Hepatocyte (in vitro differentiated cells): ENCODE results near the gene EGFL8. TPM values are rescaled to one million over a fixed set of nuclear protein-coding genes. Genes with fewer than 3 reads are reported as not detected.
"Not testable (repeated sequence)": the region's sequence is repeated elsewhere in the genome, so short reads cannot be mapped to it uniquely, and the experiment has no call there.

Source experiments
- DNase-seq: peaks from one replicate; pipeline ENCODE4 v3.0.0-alpha.2; 2016; ENCODE audit warnings: low spot score
- H2AFZ ChIP-seq: fragments of 200-600 bp; sonication (generic); 2 replicates; pipeline ENCODE4 v1.6.0; 2016; ENCODE audit warnings: antibody characterized with exemption, mild to moderate bottlenecking
- H3K27ac ChIP-seq: fragments of 200-600 bp; sonication (generic); 2 replicates; pipeline ENCODE4 v1.5.1; 2016; ENCODE audit warnings: mild to moderate bottlenecking
- H3K27me3 ChIP-seq: fragments of 200-600 bp; sonication (generic); 2 replicates; pipeline ENCODE4 v1.6.1; 2016
- H3K36me3 ChIP-seq: fragments of 200-600 bp; sonication (generic); replicated peaks from 2 replicates; pipeline ENCODE4 v1.5.1; 2016; ENCODE audit warnings: low read depth; ENCODE audit not compliant: insufficient read depth
- H3K4me1 ChIP-seq: fragments of 200-600 bp; sonication (generic); 2 replicates; pipeline ENCODE4 v1.5.1; 2016; ENCODE audit warnings: mild to moderate bottlenecking, moderate library complexity; ENCODE audit not compliant: insufficient read depth
- H3K4me2 ChIP-seq: fragments of 200-600 bp; sonication (generic); 2 replicates; pipeline ENCODE4 v1.6.0; 2016
- H3K4me3 ChIP-seq: fragments of 200-600 bp; sonication (generic); 2 replicates; pipeline ENCODE4 v1.5.1; 2016; ENCODE audit warnings: mild to moderate bottlenecking
- H3K79me2 ChIP-seq: fragments of 200-600 bp; sonication (generic); 2 replicates; pipeline ENCODE4 v1.6.0; 2017; ENCODE audit warnings: mild to moderate bottlenecking
- H3K9me2 ChIP-seq: fragments of 200-600 bp; sonication (generic); replicated peaks from 2 replicates; pipeline ENCODE4 v1.6.0; 2017; ENCODE audit warnings: mild to moderate bottlenecking; ENCODE audit not compliant: insufficient read depth
- H3K9me3 ChIP-seq: fragments of 200-600 bp; sonication (generic); 2 replicates; pipeline ENCODE4 v1.5.1; 2016; ENCODE audit warnings: low read depth, mild to moderate bottlenecking
- H4K20me1 ChIP-seq: fragments of 200-600 bp; sonication (generic); 2 replicates; pipeline ENCODE4 v1.6.0; 2016; ENCODE audit warnings: mild to moderate bottlenecking; ENCODE audit not compliant: insufficient read depth, poor library complexity, severe bottlenecking
- CTCF ChIP-seq: fragments of 200-600 bp; sonication (generic); IDR thresholded peaks from 2 replicates; pipeline ENCODE4 v1.5.1; 2016; ENCODE audit warnings: antibody characterized with exemption, mild to moderate bottlenecking; ENCODE audit not compliant: poor library complexity
- EZH2 ChIP-seq: fragments of 200-600 bp; sonication (generic); IDR thresholded peaks from 2 replicates; pipeline ENCODE4 v1.6.1; 2016; ENCODE audit warnings: antibody characterized with exemption, mild to moderate bottlenecking, borderline replicate concordance
- EZH2phosphoT487 ChIP-seq: fragments of 200-600 bp; sonication (generic); IDR thresholded peaks from one replicate; pipeline ENCODE4 v1.6.1; 2018; ENCODE audit warnings: antibody characterized with exemption, mild to moderate bottlenecking, low read depth, moderate library complexity; ENCODE audit not compliant: unreplicated experiment, severe bottlenecking
- WGBS: methylation state at CpG from one replicate; pipeline ENCODE4 v1.1.6; 2016; ENCODE audit warnings: low lambda C conversion rate; ENCODE audit errors: missing lambda C conversion rate; 5-methylcytosine and 5-hydroxymethylcytosine counted together
- polyA plus RNA-seq: library from polyadenylated mRNA; unstranded; fragments of >200 nt; fragmentation: Nextera tagmentation; extraction: Ambion mirVana; gene quantifications from 2 replicates; pipeline ENCODE4 v1.2.1, GENCODE V29; 2016
- total RNA-seq: library from RNA; depleted of rRNA; stranded (reverse); fragments of >200 nt; gene quantifications from 2 replicates; pipeline ENCODE4 v1.2.3, GENCODE V29; 2014

Gene EGFL8
- total and polyA plus RNA-seq, 2 experiments from 2014 or later = 4.5 to 12.2 TPM

- no peak overlapping the region for H3K4me2 ChIP-seq
- no peaks in the 10 kb centered on the region for H3K9me2 ChIP-seq
- no peaks in the 10 kb centered on the region for H3K4me1 ChIP-seq
- no peak overlapping the region for H2AFZ ChIP-seq
- DNase-seq = no peak
- H3K27ac ChIP-seq = no peak overlapping the region
- no peaks in the 10 kb centered on the region for H3K79me2 ChIP-seq
- no peaks in the 10 kb centered on the region for H3K9me3 ChIP-seq
- TF ChIP-seq EZH2 (no peak), CTCF (no peak), EZH2phosphoT487 (no peak)
- 75% methylated on average over 5 of the region's 5 CpGs for WGBS
- no peaks in the 10 kb centered on the region for H3K27me3 ChIP-seq
- no peak overlapping the region for H3K4me3 ChIP-seq
- no peaks in the 10 kb centered on the region for H3K36me3 ChIP-seq
- no peaks in the 10 kb centered on the region for H4K20me1 ChIP-seq
Measured at GRCh38 chr6:32210191-32210601, 45.8 kb downstream of the EGFL8 start.

GRCh38 chr6:32211432-32211831 is 47.0 kb downstream of the EGFL8 start:
- 92% methylated on average over 4 of the region's 4 CpGs for WGBS
- not testable (repeated sequence) for H3K27me3 ChIP-seq, H3K9me2 ChIP-seq, H3K27ac ChIP-seq, H3K79me2 ChIP-seq, H3K4me2 ChIP-seq, H3K9me3 ChIP-seq, H4K20me1 ChIP-seq, DNase-seq, H3K4me1 ChIP-seq, H2AFZ ChIP-seq, H3K4me3 ChIP-seq, H3K36me3 ChIP-seq

- H3K9me2 ChIP-seq = no peaks in the 10 kb centered on the region
- no peaks in the 10 kb centered on the region for H3K79me2 ChIP-seq
- no peaks in the 10 kb centered on the region for H3K9me3 ChIP-seq
- H3K27ac ChIP-seq = no peak overlapping the region
- H3K36me3 ChIP-seq = no peaks in the 10 kb centered on the region
- no peak overlapping the region for H3K4me2 ChIP-seq
- H2AFZ ChIP-seq = no peak overlapping the region
- WGBS = 81% methylated on average over 12 of the region's 12 CpGs
- no peak overlapping the region for H3K4me3 ChIP-seq
- no peaks in the 10 kb centered on the region for H3K4me1 ChIP-seq
- H4K20me1 ChIP-seq = no peaks in the 10 kb centered on the region
- no peaks in the 10 kb centered on the region for H3K27me3 ChIP-seq
- DNase-seq = no peak
- TF ChIP-seq EZH2phosphoT487 = no peak
- no peak for TF ChIP-seq EZH2
- TF ChIP-seq CTCF = no peak
Measured at GRCh38 chr6:32212076-32212760, 47.8 kb downstream of the EGFL8 start.

GRCh38 chr6:32213649-32214048 is 49.3 kb downstream of the EGFL8 start:
- no peaks in the 10 kb centered on the region for H3K4me1 ChIP-seq
- no peak overlapping the region for H3K4me2 ChIP-seq
- no peak overlapping the region for H2AFZ ChIP-seq
- no peak for TF ChIP-seq CTCF
- TF ChIP-seq EZH2 = no peak
- TF ChIP-seq EZH2phosphoT487 = no peak
- no peak overlapping the region for H3K27ac ChIP-seq
- DNase-seq = no peak
- H3K79me2 ChIP-seq = no peaks in the 10 kb centered on the region
- no peaks in the 10 kb centered on the region for H3K9me3 ChIP-seq
- H3K27me3 ChIP-seq = no peaks in the 10 kb centered on the region
- H3K36me3 ChIP-seq = no peaks in the 10 kb centered on the region
- no peak overlapping the region for H3K4me3 ChIP-seq
- no peaks in the 10 kb centered on the region for H4K20me1 ChIP-seq
- no peaks in the 10 kb centered on the region for H3K9me2 ChIP-seq
- WGBS = 94% methylated on average over 6 of the region's 6 CpGs
